SIG-M5 treated with dmso at 0.1 percent for 504 hours (cell line): Measurements from ENCODE around the gene TMTC1.

Source experiments
- DNase-seq: peaks from one replicate; lab custom pipeline; 2025; ENCODE audit not compliant: unreplicated experiment; lab: John Stamatoyannopoulos, UW

TMTC1 gene

GRCh38 chr12:29497588-29497987, 286.2 kb downstream of the TMTC1 start, which contains the start of gene OVCH1:
Gene OVCH1 (minus strand): TSS chr12:29497686. CDS start chr12:29497686, 0 bp downstream.
- DNase-seq: no peak

- peak; percentile 91 for DNase-seq
Observed at GRCh38 chr12:29492891-29493290, 290.9 kb downstream of the TMTC1 start.

- no peak for DNase-seq
Observed at GRCh38 chr12:29486972-29487371, 296.8 kb downstream of the TMTC1 start.

GRCh38 chr12:29463198-29463597, 320.5 kb downstream of the TMTC1 start:
- peak; percentile 70 for DNase-seq

GRCh38 chr12:29460082-29460481, 323.7 kb downstream of the TMTC1 start:
- DNase-seq: no peak

- no peak for DNase-seq
Observed at GRCh38 chr12:29455087-29455486, 328.7 kb downstream of the TMTC1 start.

- no peak for DNase-seq
Observed at GRCh38 chr12:29451888-29452287, 331.9 kb downstream of the TMTC1 start.
